Measurements from ENCODE around the gene KARS1.
"Not testable (repeated sequence)": the region's sequence is repeated elsewhere in the genome, so short reads cannot be mapped to it uniquely, and the experiment has no call there.

The KARS1 gene

GRCh38 chr16:75622761-75623605 lies 24.5 kb downstream of the KARS1 start, which contains the start of gene ADAT1:
Gene ADAT1, minus strand, starts transcription at chr16:75623281. Its CDS starts 2,482 bp downstream, at chr16:75620799.
- DNase-seq, result peak; percentile 96 to 97

GRCh38 chr16:75621170-75621477 lies 26.3 kb downstream of the KARS1 start:
- peak in 1 of 2 experiments; percentile 45 for DNase-seq

GRCh38 chr16:75620326-75621169 lies 26.9 kb downstream of the KARS1 start:
- DNase-seq, result no peak

GRCh38 chr16:75618780-75619179 lies 28.7 kb downstream of the KARS1 start:
- DNase-seq, result no peak

- no peak for DNase-seq
Measured at GRCh38 chr16:75617121-75617520, 30.3 kb downstream of the KARS1 start.

GRCh38 chr16:75616521-75617010 lies 30.9 kb downstream of the KARS1 start:
- no peak for DNase-seq

- no peak for DNase-seq
Measured at GRCh38 chr16:75615619-75616018, 31.8 kb downstream of the KARS1 start.

GRCh38 chr16:75614066-75614897 lies 33.2 kb downstream of the KARS1 start:
- no peak for DNase-seq

GRCh38 chr16:75606507-75606906 lies 41.0 kb downstream of the KARS1 start:
- no peak for DNase-seq

GRCh38 chr16:75603241-75603640 lies 44.2 kb downstream of the KARS1 start:
- DNase-seq, result no peak

- DNase-seq, result no peak
Measured at GRCh38 chr16:75599452-75600277, 47.8 kb downstream of the KARS1 start.

- no peak for DNase-seq
Measured at GRCh38 chr16:75593825-75594820, 53.3 kb downstream of the KARS1 start.

GRCh38 chr16:75593308-75593707 lies 54.2 kb downstream of the KARS1 start:
- no peak for DNase-seq

- DNase-seq, result not testable (repeated sequence)
Measured at GRCh38 chr16:75591927-75592326, 55.5 kb downstream of the KARS1 start.

GRCh38 chr16:75590920-75591843 lies 56.3 kb downstream of the KARS1 start:
- DNase-seq, result no peak

GRCh38 chr16:75589306-75589705 lies 58.2 kb downstream of the KARS1 start:
- no peak for DNase-seq

GRCh38 chr16:75588716-75589115 lies 58.7 kb downstream of the KARS1 start:
- DNase-seq, result no peak

- DNase-seq, result no peak
Measured at GRCh38 chr16:75584108-75584507, 63.4 kb downstream of the KARS1 start.

GRCh38 chr16:75579281-75579834 lies 68.1 kb downstream of the KARS1 start:
- no peak for DNase-seq
